NCI-H748 (cell line): ENCODE results near the gene SPATA25.
A peak's percentile ranks its signal among the peaks of the same experiment; 100 is the strongest.
"Not testable (repeated sequence)": the region's sequence is repeated elsewhere in the genome, so short reads cannot be mapped to it uniquely, and the experiment has no call there.

Experiments
- DNase-seq: peaks from one replicate; lab custom pipeline; 2025; ENCODE audit not compliant: unreplicated experiment; lab: John Stamatoyannopoulos, UW

Gene SPATA25

DNA sequence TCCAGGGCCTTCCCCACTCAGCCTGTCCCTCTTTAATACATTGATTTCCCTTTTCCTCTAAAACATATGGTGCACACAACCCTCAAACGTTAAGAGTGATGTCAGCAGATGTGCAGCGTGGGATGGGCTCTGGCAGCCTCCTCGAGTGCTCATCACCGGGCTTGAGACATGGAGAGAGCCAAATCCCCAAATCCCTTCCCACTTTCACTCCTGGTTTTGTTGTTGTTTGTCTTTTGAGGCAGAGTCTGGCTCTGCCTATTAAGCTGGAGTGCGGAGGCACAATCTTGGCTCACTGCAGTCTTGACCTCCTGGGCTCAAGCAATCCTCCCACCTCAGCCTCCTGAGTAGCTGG, 30.3 kb upstream of the SPATA25 start:
- DNase-seq, result no peak

GRCh38 chr20:45913116-45913515, 25.7 kb upstream of the SPATA25 start:
- DNase-seq, result no peak

- DNase-seq, result no peak
Observed at GRCh38 chr20:45912344-45912682, 24.9 kb upstream of the SPATA25 start.

- DNase-seq, result peak; percentile 51
Observed at GRCh38 chr20:45911486-45912343, 24.3 kb upstream of the SPATA25 start, which contains the start of gene PLTP. TSS of gene PLTP (minus strand) at chr20:45912155. CDS start at chr20:45911452, 703 bp downstream.

GRCh38 chr20:45910670-45911485, 23.5 kb upstream of the SPATA25 start:
- DNase-seq, result peak; percentile 81

- no peak for DNase-seq
Observed at GRCh38 chr20:45909817-45910669, 22.6 kb upstream of the SPATA25 start.

GRCh38 chr20:45909336-45909808, 21.9 kb upstream of the SPATA25 start:
- DNase-seq, result no peak

DNA sequence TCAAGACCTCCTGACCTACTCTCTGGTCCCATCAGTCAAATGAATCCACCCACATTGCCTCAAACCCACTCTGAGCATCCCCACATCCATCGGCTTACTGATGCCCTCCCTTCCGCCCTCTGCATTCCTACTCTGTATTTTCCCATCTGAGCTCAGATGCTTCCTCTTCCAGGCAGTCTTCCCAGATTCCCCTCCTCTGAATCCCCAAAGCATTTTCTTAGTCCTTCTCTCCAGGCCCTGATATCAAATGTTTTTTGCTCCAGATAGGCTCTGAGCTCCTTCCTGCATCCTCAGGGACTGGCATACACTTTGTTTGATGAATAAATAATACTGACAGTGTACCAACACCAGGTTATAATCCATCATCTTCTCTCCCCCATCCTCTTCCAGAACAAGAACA, 20.7 kb upstream of the SPATA25 start:
- no peak for DNase-seq

- no peak for DNase-seq
Observed at GRCh38 chr20:45907219-45907948, 20.0 kb upstream of the SPATA25 start.

GRCh38 chr20:45905505-45906079, 18.2 kb upstream of the SPATA25 start:
- no peak for DNase-seq

DNA sequence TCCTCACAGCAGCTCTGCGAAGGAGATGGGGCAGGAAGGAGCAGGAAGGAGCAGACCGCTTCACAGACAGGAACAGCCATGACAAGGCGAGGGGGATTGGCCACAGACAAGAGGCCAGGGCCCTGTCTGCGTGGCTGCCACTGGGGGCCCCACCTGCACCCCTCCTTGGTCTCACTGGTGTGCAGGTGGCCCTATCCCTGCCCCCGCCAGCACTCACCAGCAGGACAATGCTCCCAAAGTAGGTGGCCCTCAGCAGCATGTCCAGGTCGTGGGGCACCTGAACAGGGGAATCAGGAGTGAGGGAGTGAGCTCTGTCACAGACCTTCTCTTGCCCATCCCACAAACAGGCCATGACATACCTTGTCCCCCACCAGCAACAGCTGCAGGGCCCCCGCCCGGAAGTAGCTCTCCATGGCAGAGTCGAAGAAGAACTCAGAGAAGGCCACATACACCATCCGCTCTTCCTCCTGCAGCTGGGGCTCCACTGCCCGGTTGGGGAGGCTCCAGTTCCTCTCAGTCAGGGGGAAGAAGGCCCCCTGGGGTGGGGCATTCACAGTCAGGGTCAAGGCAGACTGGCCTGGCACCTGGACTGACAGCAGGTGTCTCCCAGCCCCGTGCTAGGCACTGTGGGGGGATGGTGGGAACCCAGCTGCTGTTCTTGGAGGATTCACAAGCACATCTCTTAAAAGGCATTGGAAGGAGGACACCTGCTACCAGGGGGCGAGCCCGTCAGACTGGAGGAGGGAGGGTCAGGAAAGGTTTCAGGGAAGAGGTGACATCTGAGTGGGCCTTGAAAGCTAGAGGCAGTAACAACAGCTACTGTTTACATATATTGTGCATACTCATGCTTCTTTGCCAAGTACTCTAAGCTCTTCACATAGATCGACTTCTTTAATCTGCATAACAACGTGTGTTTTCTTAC, 17.4 kb upstream of the SPATA25 start:
- no peak for DNase-seq

DNA sequence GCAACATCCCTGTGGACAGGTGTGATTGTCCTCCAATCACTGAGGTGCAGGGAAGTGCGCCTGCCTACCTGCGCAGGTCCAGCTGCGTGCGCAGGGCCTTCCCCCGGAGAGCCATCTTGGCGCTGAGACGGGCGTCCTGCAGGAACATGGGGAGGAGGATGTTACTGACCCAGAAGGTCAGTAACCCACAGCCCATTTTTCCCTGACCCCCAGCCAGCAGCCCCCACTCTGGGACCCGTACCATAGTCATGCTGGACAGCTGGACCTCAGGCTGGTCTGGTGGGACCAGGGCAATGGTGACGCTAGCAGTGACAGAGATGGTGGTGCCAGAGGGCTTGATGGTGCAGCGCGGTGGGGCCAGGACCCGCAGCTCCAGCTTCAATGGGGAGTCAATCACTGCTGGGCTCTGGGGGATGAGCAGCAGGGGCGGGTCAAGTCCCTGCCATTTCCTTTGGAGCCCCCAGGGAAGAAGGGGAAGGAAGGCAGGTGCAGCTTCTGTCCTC, 14.8 kb upstream of the SPATA25 start:
- no peak for DNase-seq

DNA sequence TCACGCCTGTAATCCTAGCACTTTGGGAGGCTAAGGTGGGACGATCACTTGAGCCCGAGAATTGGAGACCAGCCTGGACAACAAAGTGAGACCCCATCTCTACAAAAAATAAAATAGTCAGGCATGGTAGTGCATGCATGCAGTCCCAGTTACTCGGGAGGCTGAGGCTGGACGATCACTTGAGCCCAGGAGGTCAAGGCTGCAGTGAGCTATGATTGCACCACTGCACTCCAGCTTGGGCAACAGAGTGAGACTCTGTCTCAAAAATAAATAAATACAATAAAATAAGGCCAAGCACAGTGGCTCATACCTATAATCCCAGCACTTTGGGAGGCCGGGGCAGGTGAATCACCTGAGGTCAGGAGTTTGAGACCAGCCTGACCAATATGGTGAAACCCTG, 13.9 kb upstream of the SPATA25 start:
- not testable (repeated sequence) for DNase-seq

DNA sequence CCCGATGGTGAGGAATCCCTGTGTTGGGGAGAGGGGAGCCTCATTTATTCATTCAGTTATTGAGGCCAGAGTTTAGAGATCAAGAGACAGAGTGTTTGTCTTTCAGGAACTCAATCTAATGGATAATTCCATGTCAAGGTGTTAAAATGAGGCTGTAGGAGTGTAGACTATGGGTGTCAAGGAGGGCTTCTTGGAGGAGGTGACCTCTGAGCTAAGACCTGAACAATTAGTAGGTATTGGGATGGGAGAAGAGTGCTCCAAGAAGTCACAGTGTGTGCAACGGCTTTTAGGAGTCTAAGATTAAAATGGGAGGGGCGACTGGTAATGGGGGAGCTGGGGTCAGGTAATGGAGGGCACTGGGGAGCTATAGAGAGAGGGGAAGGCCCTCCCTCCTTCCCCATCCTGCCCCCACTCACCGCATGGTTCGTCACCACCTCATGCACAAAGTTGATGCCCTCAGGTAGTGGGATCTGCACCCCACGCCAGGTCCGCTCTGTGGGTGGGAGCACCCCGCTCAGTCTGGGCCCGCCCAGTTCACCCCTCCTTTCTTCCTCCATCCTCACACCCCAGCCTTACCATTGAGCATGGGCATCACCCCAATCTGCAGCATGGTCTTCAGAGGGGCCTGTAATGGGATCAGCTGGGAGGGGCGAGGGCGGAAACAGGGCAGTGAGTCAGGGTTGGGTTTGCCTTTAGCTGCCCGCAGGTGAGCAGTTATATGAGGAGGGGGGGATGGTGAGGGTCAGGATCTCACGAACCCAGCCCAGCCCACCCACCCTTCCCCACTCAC, 11.8 kb upstream of the SPATA25 start:
- DNase-seq, result no peak

- no peak for DNase-seq
Observed at GRCh38 chr20:45898285-45898684, 10.9 kb upstream of the SPATA25 start.

GRCh38 chr20:45897692-45898091, 10.3 kb upstream of the SPATA25 start:
- DNase-seq, result no peak

- no peak for DNase-seq
Observed at GRCh38 chr20:45897289-45897688, 9.9 kb upstream of the SPATA25 start.

GRCh38 chr20:45896641-45897161, 9.3 kb upstream of the SPATA25 start:
- no peak for DNase-seq
